OCI-LY3 (cell line): ENCODE data around the gene HLA-DQA2.

Source experiments
- CTCF ChIP-seq: fragments of 200-600, 300-600 bp; sonication (generic); IDR thresholded peaks from 2 replicates; pipeline ENCODE4 v1.5.1; 2014; ENCODE audit warnings: antibody characterized with exemption, low read length, low read depth
- EZH2phosphoT487 ChIP-seq: fragments of 200-600 bp; shearing (Covaris generic); IDR thresholded peaks from 2 replicates; pipeline ENCODE4 v1.6.1; 2018; ENCODE audit warnings: antibody characterized with exemption, mixed run types, low read depth

GRCh38 chr6:32709625-32710024, 31.6 kb upstream of the HLA-DQA2 start:
- TF ChIP-seq CTCF (no peak), EZH2phosphoT487 (no peak)
